ENCODE data around the gene SDE2. TPM values are rescaled to one million over a fixed set of nuclear protein-coding genes. Genes with fewer than 3 reads are reported as not detected.

Gene SDE2
- total RNA-seq, 1 donor from 2014 or later = 22.3 TPM

DNA sequence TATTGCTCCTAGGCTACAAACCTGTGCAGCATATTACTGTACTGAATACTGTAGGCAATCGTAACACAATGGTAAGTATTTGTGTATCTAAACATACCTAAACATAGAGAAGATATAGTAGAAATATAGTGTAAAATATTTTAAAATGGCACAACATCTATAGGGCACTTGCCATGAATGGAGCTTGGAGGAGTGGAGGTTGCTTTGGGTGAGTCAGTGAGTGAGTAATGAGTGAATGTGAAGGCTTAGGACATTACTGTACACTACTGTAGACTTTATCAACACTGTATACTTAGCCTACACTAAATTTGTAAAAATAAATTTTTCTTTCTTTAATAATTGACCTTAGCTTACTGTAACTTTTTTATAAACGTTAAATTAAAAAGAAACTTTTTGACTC lies 66.1 kb downstream of the SDE2 start:
- H3K9me3 Mint-ChIP-seq = no peaks in the 10 kb centered on the region

More for the DNA sequence above, 66.1 kb downstream of the SDE2 start:
- Mint-ChIP-seq H3K27ac (no peak overlapping the region), H3K36me3 (ENCODE audit: low read depth) (no peaks in the 10 kb centered on the region), H3K27me3 (ENCODE audit: low read depth) (no peaks in the 10 kb centered on the region), H3K4me1 (ENCODE audit: low read depth) (peaks cover 3% of the 10 kb centered on the region), H3K4me3 (ENCODE audit: low read depth) (no peak overlapping the region)
- intact Hi-C loops (cut with micrococcal nuclease) = no loop called here
- DNase-seq (ENCODE audit: low spot score) = no peak

Other genes with a start within 250 kb of the SDE2 start
- gene SRP9, start 221.5 kb downstream of the SDE2 start, total RNA-seq = 255 and 270 TPM in 2 replicates
- 2.2 and 2.9 TPM in 2 replicates for gene EPHX1, start 189.2 kb downstream of the SDE2 start, total RNA-seq
- gene TMEM63A, start 117.0 kb downstream of the SDE2 start, total RNA-seq = 32.5 and 33.5 TPM in 2 replicates
- gene LEFTY1, start 110.2 kb downstream of the SDE2 start, total RNA-seq = not detected in 2 replicates
- 117 and 121 TPM in 2 replicates for gene PYCR2, start 75.1 kb downstream of the SDE2 start, total RNA-seq
- not detected in 2 replicates for gene LEFTY2, start 58.1 kb downstream of the SDE2 start, total RNA-seq
- gene H3-3A, start 63.4 kb upstream of the SDE2 start, total RNA-seq = 437 and 443 TPM in 2 replicates
- 24.3 and 25.4 TPM in 2 replicates for gene ACBD3, start 187.4 kb upstream of the SDE2 start, total RNA-seq
- 0.39 TPM in 1 of 2 replicates, not detected in the other for gene MIXL1, start 224.3 kb upstream of the SDE2 start, total RNA-seq